Mesothelial cell of epicardium (in vitro differentiated cells): ENCODE measurements around the gene ANO7. TPM values are rescaled to one million over a fixed set of nuclear protein-coding genes. Genes with fewer than 3 reads are reported as not detected.

Experiments
- DNase-seq, 2 experiments: peaks; one replicate each; pipeline ENCODE4 v3.0.0; 2021; ENCODE audit warnings: low spot score in 2 of 2; ENCODE audit not compliant: unreplicated experiment in 2 of 2
- H3K27ac Mint-ChIP-seq: 2 replicates; pipeline ENCODE4 v1.8.0; 2021; ENCODE audit warnings: mixed read lengths
- H3K27me3 Mint-ChIP-seq: 2 replicates; pipeline ENCODE4 v1.8.0; 2021; ENCODE audit warnings: low read depth, mixed read lengths
- H3K36me3 Mint-ChIP-seq: 2 replicates; pipeline ENCODE4 v1.8.0; 2021; ENCODE audit warnings: mixed read lengths
- H3K4me1 Mint-ChIP-seq: 2 replicates; pipeline ENCODE4 v1.8.0; 2021; ENCODE audit warnings: mixed read lengths
- H3K4me3 Mint-ChIP-seq: 2 replicates; pipeline ENCODE4 v1.8.0; 2021; ENCODE audit warnings: mild to moderate bottlenecking, moderate library complexity, mixed read lengths
- H3K9me3 Mint-ChIP-seq: 2 replicates; pipeline ENCODE4 v1.8.0; 2021; ENCODE audit warnings: mixed read lengths
- CTCF ChIP-seq: fragments of 200-600 bp; sonication (generic); IDR thresholded peaks from one replicate; pipeline ENCODE4 v1.5.0; 2021; ENCODE audit warnings: antibody characterized with exemption; ENCODE audit not compliant: unreplicated experiment
- total RNA-seq: library from RNA; stranded (reverse); gene quantifications from 3 replicates; pipeline ENCODE4 v1.2.1, GENCODE V29; 2021

Gene ANO7
- total RNA-seq, 1 donor from 2014 or later, result 4.5 TPM

GRCh38 chr2:241207151-241207550 lies 18.7 kb downstream of the ANO7 start:
- Mint-ChIP-seq H3K4me3 (no peak overlapping the region), H3K27me3 (peaks cover 9% of the 10 kb centered on the region), H3K27ac (no peak overlapping the region), H3K36me3 (no peaks in the 10 kb centered on the region), H3K9me3 (no peaks in the 10 kb centered on the region), H3K4me1 (no peaks in the 10 kb centered on the region)
- DNase-seq, result no peak
- no peak for TF ChIP-seq CTCF

DNA sequence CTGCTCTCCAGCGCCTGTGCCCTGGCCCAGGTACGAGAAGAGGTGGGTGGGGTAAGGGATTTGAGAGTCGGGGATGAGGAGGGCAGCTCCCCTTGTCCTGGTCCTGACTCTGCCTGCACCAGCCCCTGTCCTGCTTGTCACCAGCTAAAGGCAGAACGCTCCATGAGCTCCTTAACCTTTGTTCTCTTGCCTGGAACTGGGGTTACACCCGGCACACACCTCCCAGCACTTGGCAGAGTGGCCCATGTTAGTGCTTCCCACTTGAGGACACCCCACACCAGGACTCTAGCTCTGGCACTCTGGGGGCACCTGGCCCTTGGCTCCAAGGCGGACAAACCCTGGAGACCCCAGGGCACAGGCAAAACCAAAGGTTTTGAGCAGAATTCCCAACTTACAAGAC lies 19.2 kb downstream of the ANO7 start:
- H3K4me1 Mint-ChIP-seq, result no peaks in the 10 kb centered on the region
- DNase-seq, result no peak
- H3K36me3 Mint-ChIP-seq, result no peaks in the 10 kb centered on the region
- peaks cover 10% of the 10 kb centered on the region for H3K27me3 Mint-ChIP-seq
- no peak overlapping the region for H3K27ac Mint-ChIP-seq
- no peak for TF ChIP-seq CTCF
- no peak overlapping the region for H3K4me3 Mint-ChIP-seq
- no peaks in the 10 kb centered on the region for H3K9me3 Mint-ChIP-seq

DNA sequence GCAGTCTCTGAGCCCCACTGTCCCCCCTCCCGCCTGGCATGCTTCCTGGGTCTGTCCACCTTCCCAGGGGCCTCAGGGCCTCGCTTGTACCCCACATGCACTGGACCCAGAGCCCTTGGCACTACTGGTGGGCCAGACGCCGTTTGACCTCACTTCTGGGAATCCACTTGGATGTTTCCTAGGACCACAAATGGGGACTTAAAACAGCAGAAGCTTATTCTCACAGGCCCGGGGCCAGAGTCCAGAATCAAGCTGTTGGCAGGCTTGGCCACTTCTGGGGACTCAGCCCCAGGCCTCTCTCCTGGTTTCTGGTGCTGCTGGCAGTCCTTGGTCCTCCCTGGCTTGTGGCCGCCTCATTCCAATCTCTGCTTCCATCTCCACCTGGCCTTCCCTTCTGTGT lies 19.6 kb downstream of the ANO7 start:
- no peaks in the 10 kb centered on the region for H3K9me3 Mint-ChIP-seq
- H3K4me3 Mint-ChIP-seq, result no peak overlapping the region
- H3K36me3 Mint-ChIP-seq, result no peaks in the 10 kb centered on the region
- TF ChIP-seq CTCF, result no peak
- H3K27ac Mint-ChIP-seq, result no peak overlapping the region
- no peak for DNase-seq
- H3K27me3 Mint-ChIP-seq, result peaks cover 11% of the 10 kb centered on the region
- no peaks in the 10 kb centered on the region for H3K4me1 Mint-ChIP-seq

GRCh38 chr2:241209271-241209670 lies 20.8 kb downstream of the ANO7 start:
- Mint-ChIP-seq H3K4me1 (no peaks in the 10 kb centered on the region), H3K4me3 (no peak overlapping the region), H3K27me3 (peaks cover 14% of the 10 kb centered on the region), H3K9me3 (no peaks in the 10 kb centered on the region), H3K36me3 (no peaks in the 10 kb centered on the region), H3K27ac (no peak overlapping the region)
- TF ChIP-seq CTCF, result no peak
- no peak for DNase-seq

GRCh38 chr2:241211276-241211675 lies 22.8 kb downstream of the ANO7 start:
- Mint-ChIP-seq H3K36me3 (no peaks in the 10 kb centered on the region), H3K4me1 (peaks cover under 1% of the 10 kb centered on the region), H3K27ac (no peak overlapping the region), H3K9me3 (no peaks in the 10 kb centered on the region), H3K4me3 (no peak overlapping the region), H3K27me3 (peaks cover 20% of the 10 kb centered on the region)
- no peak for DNase-seq
- no peak for TF ChIP-seq CTCF

DNA sequence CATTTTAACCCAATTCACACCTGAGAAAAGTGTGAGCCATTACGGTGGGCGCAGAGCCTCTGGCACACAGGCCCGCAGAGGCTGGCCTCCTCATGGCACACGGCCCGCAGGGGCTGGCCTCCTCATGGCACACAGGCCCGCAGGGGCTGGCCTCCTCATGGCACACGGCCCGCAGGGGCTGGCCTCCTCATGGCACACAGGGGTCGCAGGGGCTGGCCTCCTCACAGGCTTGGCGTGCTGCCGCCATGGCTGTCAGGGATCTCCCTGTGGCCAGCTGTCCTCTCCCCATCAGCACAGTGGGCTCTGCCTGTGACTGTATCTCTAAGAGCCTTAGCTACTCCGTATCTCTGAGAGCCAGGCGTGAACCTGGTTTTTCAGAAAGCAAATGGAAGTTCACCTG lies 24.6 kb downstream of the ANO7 start:
- Mint-ChIP-seq H3K36me3 (no peaks in the 10 kb centered on the region), H3K4me1 (peaks cover 5% of the 10 kb centered on the region), H3K4me3 (no peak overlapping the region), H3K27me3 (peaks cover 20% of the 10 kb centered on the region), H3K9me3 (no peaks in the 10 kb centered on the region), H3K27ac (no peak overlapping the region)
- no peak for TF ChIP-seq CTCF
- DNase-seq, result no peak
